ENCODE measurements around the gene RACGAP1. TPM values are rescaled to one million over a fixed set of nuclear protein-coding genes. Genes with fewer than 3 reads are reported as not detected.

Gene RACGAP1
- total RNA-seq, 3 donors from 2014 or later (not counting 1 experiment from before 2014, with no cell fraction given): 6.1 to 11.6 (median 8.7) TPM

DNA sequence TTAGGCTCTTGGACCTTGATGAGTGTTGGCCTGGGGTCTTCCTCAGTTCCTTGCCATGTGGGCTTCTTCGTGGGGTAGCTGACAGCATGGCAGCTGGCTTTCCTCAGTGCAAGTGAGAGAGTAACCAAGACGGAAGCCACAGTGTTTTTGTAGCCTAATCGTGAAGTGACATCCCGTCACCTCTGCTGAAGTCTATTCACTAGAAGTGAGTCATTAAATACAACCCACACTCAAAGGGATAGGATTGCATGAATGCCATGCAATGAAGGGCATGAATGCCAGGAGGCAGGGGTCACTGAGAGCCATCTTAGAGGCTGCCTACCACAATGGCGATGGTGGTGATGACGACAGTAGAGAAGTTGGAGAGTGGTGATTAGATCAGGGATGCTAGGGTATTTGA lies 18.6 kb upstream of the RACGAP1 start:
- no peak overlapping the region for H3K27ac Mint-ChIP-seq

DNA sequence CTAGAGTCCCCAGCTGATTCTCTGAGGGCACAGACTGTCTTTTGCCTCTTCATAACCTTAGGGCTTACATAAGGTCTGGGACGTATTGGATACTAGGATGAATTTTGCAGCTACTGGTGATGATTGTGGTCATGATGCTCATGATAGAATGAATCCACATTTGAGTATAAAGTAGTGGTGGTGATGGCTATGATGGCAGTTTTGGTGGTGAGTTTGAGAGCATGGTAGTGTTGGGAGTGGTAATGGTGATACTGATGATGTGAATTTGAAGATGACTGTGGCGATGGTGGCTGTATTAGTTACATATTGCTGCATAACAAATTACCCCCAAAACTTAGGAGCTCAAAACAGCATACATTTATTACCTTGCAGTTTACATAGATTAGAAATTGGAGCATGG lies 18.0 kb upstream of the RACGAP1 start:
- Mint-ChIP-seq H3K36me3 (no peaks in the 10 kb centered on the region), H3K9me3 (no peaks in the 10 kb centered on the region), H3K4me3 (no peak overlapping the region), H3K27ac (no peak overlapping the region), H3K4me1 (no peaks in the 10 kb centered on the region), H3K27me3 (ENCODE audit: low read depth in 2 of 2) (peaks cover 5 to 10% of the 10 kb centered on the region in 2 donors)
- ATAC-seq (no peak), DNase-seq (no peak)
- no peak overlapping the region for H3K27ac ChIP-seq (ENCODE audit: low read length)
- H3K9me3 ChIP-seq (ENCODE audit: control insufficient read depth, insufficient read depth, low read length): no peaks in the 10 kb centered on the region
- 93% methylated on average over 1 of the region's 2 CpGs for WGBS (ENCODE audit: insufficient coverage)
- H3K36me3 ChIP-seq (ENCODE audit: control insufficient read depth, insufficient read depth, low read length): no peaks in the 10 kb centered on the region
- intact Hi-C loops (cut with micrococcal nuclease): no loop called here
- no peak overlapping the region for H3K4me3 ChIP-seq (ENCODE audit: low read length)
- TF ChIP-seq, protein P1, sequence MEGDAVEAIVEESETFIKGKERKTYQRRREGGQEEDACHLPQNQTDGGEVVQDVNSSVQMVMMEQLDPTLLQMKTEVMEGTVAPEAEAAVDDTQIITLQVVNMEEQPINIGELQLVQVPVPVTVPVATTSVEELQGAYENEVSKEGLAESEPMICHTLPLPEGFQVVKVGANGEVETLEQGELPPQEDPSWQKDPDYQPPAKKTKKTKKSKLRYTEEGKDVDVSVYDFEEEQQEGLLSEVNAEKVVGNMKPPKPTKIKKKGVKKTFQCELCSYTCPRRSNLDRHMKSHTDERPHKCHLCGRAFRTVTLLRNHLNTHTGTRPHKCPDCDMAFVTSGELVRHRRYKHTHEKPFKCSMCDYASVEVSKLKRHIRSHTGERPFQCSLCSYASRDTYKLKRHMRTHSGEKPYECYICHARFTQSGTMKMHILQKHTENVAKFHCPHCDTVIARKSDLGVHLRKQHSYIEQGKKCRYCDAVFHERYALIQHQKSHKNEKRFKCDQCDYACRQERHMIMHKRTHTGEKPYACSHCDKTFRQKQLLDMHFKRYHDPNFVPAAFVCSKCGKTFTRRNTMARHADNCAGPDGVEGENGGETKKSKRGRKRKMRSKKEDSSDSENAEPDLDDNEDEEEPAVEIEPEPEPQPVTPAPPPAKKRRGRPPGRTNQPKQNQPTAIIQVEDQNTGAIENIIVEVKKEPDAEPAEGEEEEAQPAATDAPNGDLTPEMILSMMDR (IDR thresholded peaks at IDR 0.05): no peak
- no peaks in the 10 kb centered on the region for H3K4me1 ChIP-seq (ENCODE audit: control insufficient read depth, insufficient read depth, low read length)
- no peaks in the 10 kb centered on the region for H3K27me3 ChIP-seq (ENCODE audit: control insufficient read depth, insufficient read depth, low read length)

More for the DNA sequence above, 18.6 kb upstream of the RACGAP1 start:
- TF ChIP-seq, protein P1 (IDR thresholded peaks at IDR 0.05): no peak
- Histone ChIP-seq H3K9me3 (ENCODE audit: control insufficient read depth, insufficient read depth, low read length) (no peaks in the 10 kb centered on the region), H3K27ac (ENCODE audit: low read length) (no peak overlapping the region), H3K27me3 (ENCODE audit: control insufficient read depth, insufficient read depth, low read length) (no peaks in the 10 kb centered on the region), H3K36me3 (ENCODE audit: control insufficient read depth, insufficient read depth, low read length) (no peaks in the 10 kb centered on the region), H3K4me3 (ENCODE audit: low read length) (no peak overlapping the region), H3K4me1 (ENCODE audit: control insufficient read depth, insufficient read depth, low read length) (no peaks in the 10 kb centered on the region)
- no peak for DNase-seq
- no peaks in the 10 kb centered on the region for H3K9me3 Mint-ChIP-seq
- 81% methylated on average over 6 of the region's 6 CpGs for WGBS (ENCODE audit: insufficient coverage)
- no peak overlapping the region for H3K4me3 Mint-ChIP-seq
- ATAC-seq: no peak
- H3K4me1 Mint-ChIP-seq: no peaks in the 10 kb centered on the region
- no peaks in the 10 kb centered on the region for H3K36me3 Mint-ChIP-seq
- intact Hi-C loops (cut with micrococcal nuclease): no loop called here
- H3K27me3 Mint-ChIP-seq (ENCODE audit: low read depth in 2 of 2): peaks cover 5 to 12% of the 10 kb centered on the region in 2 donors

DNA sequence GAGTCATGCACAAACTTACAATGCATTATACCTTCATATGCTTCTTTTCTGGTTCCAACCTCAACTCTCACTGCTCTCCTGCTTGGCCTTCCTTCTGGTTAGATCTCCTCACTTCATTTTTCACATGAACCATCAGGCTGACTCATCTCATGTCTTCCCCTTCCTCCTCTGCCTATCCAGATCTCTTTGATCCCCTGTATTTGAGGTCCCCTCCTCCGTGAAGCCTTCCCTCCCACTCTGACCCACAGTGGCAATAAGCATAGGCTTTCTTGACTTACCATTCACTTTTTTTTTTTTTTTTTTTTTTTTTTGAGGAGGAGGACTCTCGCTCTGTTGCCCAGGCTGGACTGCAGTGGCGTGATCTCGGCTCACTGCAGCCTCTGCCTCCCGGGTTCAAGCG lies 17.4 kb upstream of the RACGAP1 start:
- no peaks in the 10 kb centered on the region for H3K9me3 Mint-ChIP-seq
- no peak overlapping the region for H3K4me3 Mint-ChIP-seq
- no peaks in the 10 kb centered on the region for H3K27me3 ChIP-seq (ENCODE audit: control insufficient read depth, insufficient read depth, low read length)
- H3K4me3 ChIP-seq (ENCODE audit: low read length): no peak overlapping the region
- no peaks in the 10 kb centered on the region for H3K4me1 ChIP-seq (ENCODE audit: control insufficient read depth, insufficient read depth, low read length)
- DNase-seq (no peak), ATAC-seq (no peak)
- no peaks in the 10 kb centered on the region for H3K36me3 Mint-ChIP-seq
- peaks cover 5 to 6% of the 10 kb centered on the region in 2 donors for H3K27me3 Mint-ChIP-seq (ENCODE audit: low read depth in 2 of 2)
- H3K9me3 ChIP-seq (ENCODE audit: control insufficient read depth, insufficient read depth, low read length): no peaks in the 10 kb centered on the region
- no peaks in the 10 kb centered on the region for H3K4me1 Mint-ChIP-seq
- H3K36me3 ChIP-seq (ENCODE audit: control insufficient read depth, insufficient read depth, low read length): no peaks in the 10 kb centered on the region
- TF ChIP-seq, protein P1 (IDR thresholded peaks at IDR 0.05): no peak
- WGBS (ENCODE audit: insufficient coverage): 87% methylated on average over 5 of the region's 6 CpGs
- no peak overlapping the region for H3K27ac Mint-ChIP-seq
- H3K27ac ChIP-seq (ENCODE audit: low read length): no peak overlapping the region
- intact Hi-C loops (cut with micrococcal nuclease): no loop called here

DNA sequence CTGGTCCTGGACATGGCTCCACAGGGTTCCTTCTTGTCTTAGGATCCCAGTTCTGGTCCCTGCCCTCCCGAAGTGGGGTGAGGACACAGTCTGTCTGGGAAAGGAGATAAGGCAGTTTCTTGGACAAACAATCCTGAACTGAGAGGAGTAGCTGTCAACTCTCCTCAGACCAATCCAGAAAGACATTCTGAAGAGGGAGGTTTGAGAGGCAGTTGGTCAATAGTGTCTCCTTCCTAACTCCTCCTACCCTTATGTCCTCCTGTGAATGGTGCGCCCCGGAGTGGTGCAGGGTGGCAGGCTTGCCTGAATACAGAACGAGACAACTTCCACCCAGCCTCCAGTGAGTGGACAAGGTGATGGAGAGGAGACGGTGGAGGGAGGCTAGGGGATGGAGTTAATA lies 16.7 kb upstream of the RACGAP1 start:
- H3K4me1 ChIP-seq (ENCODE audit: control insufficient read depth, insufficient read depth, low read length): no peaks in the 10 kb centered on the region
- no peak overlapping the region for H3K27ac Mint-ChIP-seq
- H3K27ac ChIP-seq (ENCODE audit: low read length): no peak overlapping the region
- no peaks in the 10 kb centered on the region for H3K9me3 ChIP-seq (ENCODE audit: control insufficient read depth, insufficient read depth, low read length)
- H3K4me3 Mint-ChIP-seq: no peak overlapping the region
- 89% methylated on average over 5 of the region's 5 CpGs for WGBS (ENCODE audit: insufficient coverage)
- intact Hi-C loops (cut with micrococcal nuclease): no loop called here
- H3K4me1 Mint-ChIP-seq: no peaks in the 10 kb centered on the region
- no peaks in the 10 kb centered on the region for H3K36me3 Mint-ChIP-seq
- H3K36me3 ChIP-seq (ENCODE audit: control insufficient read depth, insufficient read depth, low read length): no peaks in the 10 kb centered on the region
- no peak overlapping the region for H3K4me3 ChIP-seq (ENCODE audit: low read length)
- H3K9me3 Mint-ChIP-seq: no peaks in the 10 kb centered on the region
- no peak for DNase-seq
- TF ChIP-seq, protein P1 (IDR thresholded peaks at IDR 0.05): no peak
- H3K27me3 Mint-ChIP-seq (ENCODE audit: low read depth in 2 of 2): no peaks in the 10 kb centered on the region
- ATAC-seq: peak in 1 of 3 donors; percentile 22
- no peaks in the 10 kb centered on the region for H3K27me3 ChIP-seq (ENCODE audit: control insufficient read depth, insufficient read depth, low read length)

All from natural killer cell (primary cell).